ENCODE data around the gene CELA2A.

Gene CELA2A

GRCh38 chr1:15411593-15412137, 44.9 kb upstream of the CELA2A start:
- DNase-seq (ENCODE audit: low read depth) = no peak
- TF ChIP-seq, protein P1, sequence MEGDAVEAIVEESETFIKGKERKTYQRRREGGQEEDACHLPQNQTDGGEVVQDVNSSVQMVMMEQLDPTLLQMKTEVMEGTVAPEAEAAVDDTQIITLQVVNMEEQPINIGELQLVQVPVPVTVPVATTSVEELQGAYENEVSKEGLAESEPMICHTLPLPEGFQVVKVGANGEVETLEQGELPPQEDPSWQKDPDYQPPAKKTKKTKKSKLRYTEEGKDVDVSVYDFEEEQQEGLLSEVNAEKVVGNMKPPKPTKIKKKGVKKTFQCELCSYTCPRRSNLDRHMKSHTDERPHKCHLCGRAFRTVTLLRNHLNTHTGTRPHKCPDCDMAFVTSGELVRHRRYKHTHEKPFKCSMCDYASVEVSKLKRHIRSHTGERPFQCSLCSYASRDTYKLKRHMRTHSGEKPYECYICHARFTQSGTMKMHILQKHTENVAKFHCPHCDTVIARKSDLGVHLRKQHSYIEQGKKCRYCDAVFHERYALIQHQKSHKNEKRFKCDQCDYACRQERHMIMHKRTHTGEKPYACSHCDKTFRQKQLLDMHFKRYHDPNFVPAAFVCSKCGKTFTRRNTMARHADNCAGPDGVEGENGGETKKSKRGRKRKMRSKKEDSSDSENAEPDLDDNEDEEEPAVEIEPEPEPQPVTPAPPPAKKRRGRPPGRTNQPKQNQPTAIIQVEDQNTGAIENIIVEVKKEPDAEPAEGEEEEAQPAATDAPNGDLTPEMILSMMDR (conservative IDR thresholded peaks at IDR 0.05; ENCODE audit: low read depth, low read length) = no peak

GRCh38 chr1:15412175-15412800, 44.2 kb upstream of the CELA2A start:
- peak overlapping the region; percentile 79 for H3K4me3 ChIP-seq (ENCODE audit: low read length)
- TF ChIP-seq, protein P1 (conservative IDR thresholded peaks at IDR 0.05; ENCODE audit: low read depth, low read length) = no peak
- DNase-seq (ENCODE audit: low read depth) = no peak

More at GRCh38 chr1:15411593-15412137, 44.9 kb upstream of the CELA2A start:
- H3K4me3 ChIP-seq (ENCODE audit: low read length) = peak overlapping the region; percentile 79

DNA sequence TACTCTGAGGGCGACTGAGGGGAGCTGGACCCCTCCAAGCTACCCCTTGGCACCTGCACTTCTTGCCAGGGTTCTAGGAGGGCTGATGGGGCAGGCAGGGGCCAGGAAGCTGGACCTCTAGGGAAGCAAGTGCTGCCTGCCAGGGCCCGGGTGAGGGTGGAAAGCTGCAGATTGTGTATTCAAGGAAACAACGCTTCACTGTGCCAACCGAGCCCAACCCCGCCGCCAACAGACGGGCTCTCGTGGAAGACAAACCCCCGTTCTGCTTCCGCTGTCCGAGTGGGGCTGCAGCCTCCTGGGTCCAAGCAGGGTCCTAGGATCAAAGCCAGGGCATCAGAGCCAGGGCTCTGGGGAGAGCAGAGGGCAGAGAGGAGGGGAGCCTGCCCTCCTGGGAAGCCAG, 43.7 kb upstream of the CELA2A start:
- no peak for DNase-seq (ENCODE audit: low read depth)
- TF ChIP-seq, protein P1 (conservative IDR thresholded peaks at IDR 0.05; ENCODE audit: low read depth, low read length) = no peak
- no peak overlapping the region for H3K4me3 ChIP-seq (ENCODE audit: low read length)

- H3K4me3 ChIP-seq (ENCODE audit: low read length) = no peak overlapping the region
These were observed 42.7 kb upstream of the CELA2A start for GRCh38 chr1:15413563-15414444.

DNA sequence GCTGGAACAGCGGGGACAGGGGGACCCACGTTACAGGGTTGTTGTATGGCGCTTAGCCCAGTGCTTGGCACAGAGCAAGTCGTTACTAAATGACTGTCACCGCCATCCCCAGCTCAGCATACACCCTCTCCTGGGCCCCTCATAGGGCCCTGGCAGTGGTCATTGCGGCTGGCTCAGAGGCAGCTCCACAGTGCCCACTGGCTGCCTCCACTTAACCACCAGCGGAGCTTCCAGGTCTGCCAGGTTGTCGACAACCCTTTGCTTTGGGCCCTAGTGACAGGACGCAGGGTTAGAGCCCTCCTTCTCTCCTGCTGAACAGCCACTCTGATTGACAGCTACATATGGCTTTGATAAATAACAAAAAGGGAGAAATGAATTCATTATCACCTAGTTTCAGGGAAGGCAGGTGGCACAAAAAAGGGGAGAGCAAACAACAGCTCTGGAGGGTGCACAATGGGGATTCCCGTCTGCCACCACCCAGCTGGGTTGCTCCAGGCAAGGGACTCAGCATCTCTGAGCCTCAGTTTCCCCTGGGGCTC, 42.0 kb upstream of the CELA2A start:
- no peak for DNase-seq (ENCODE audit: low read depth)
- no peak overlapping the region for H3K4me3 ChIP-seq (ENCODE audit: low read length)
- TF ChIP-seq, protein P1 (conservative IDR thresholded peaks at IDR 0.05; ENCODE audit: low read depth, low read length) = no peak

More at GRCh38 chr1:15413563-15414444, 42.7 kb upstream of the CELA2A start:
- no peak for DNase-seq (ENCODE audit: low read depth)
- TF ChIP-seq, protein P1 (conservative IDR thresholded peaks at IDR 0.05; ENCODE audit: low read depth, low read length) = no peak

GRCh38 chr1:15417059-15417934, 39.2 kb upstream of the CELA2A start:
- peak; percentile 38 for DNase-seq (ENCODE audit: low read depth)
- TF ChIP-seq, protein P1 (conservative IDR thresholded peaks at IDR 0.05; ENCODE audit: low read depth, low read length) = no peak
- H3K4me3 ChIP-seq (ENCODE audit: low read length) = no peak overlapping the region
